GM12878 (cell line): ENCODE measurements around the gene CAMK2G. TPM values are rescaled to one million over a fixed set of nuclear protein-coding genes. Genes with fewer than 3 reads are reported as not detected.

Experiments used
- ATAC-seq: fragments of 200-7000 bp; cut with Tn5 transposase; 3 replicates; pipeline ENCODE4 v1.9.1; 2020; ENCODE audit warnings: mild to moderate bottlenecking, moderate library complexity
- BruUV-seq: library from RNA; stranded (reverse); fragments of 400-500 nt; replicated peaks from 2 replicates; lab custom pipeline; 2021; lab: Mats Ljungman, UMichigan
- CTCF ChIA-PET: fragments of 300-600 bp; sonication (Branson Sonifier 250); formaldehyde crosslinking; extraction: SDS; loops from one replicate; lab custom pipeline; 2021; ENCODE audit warnings: inconsistent platforms; lab: Yijun Ruan, JAX
- POLR2A ChIA-PET: fragments of 350-600 bp; formaldehyde crosslinking; extraction: SDS; loops from one replicate; lab custom pipeline; 2021; ENCODE audit warnings: inconsistent platforms; lab: Charles Lee
- RAD21 ChIA-PET: fragments of 300-600 bp; sonication (Branson Sonifier 250); formaldehyde crosslinking; loops from one replicate; lab custom pipeline; 2023; ENCODE audit warnings: antibody characterized with exemption; ENCODE audit not compliant: unreplicated experiment; lab: Charles Lee
- SMC1A ChIA-PET: fragments of 300-600 bp; sonication (Branson Sonifier 250); formaldehyde crosslinking; loops from one replicate; lab custom pipeline; 2023; ENCODE audit not compliant: unreplicated experiment, uncharacterized antibody; lab: Charles Lee
- DNase-seq: peaks from one replicate; pipeline ENCODE4 v3.0.0-alpha.2; 2011; ENCODE audit warnings: low read depth, low spot score
- FAIRE-seq: peaks from 3 replicates; lab custom pipeline; 2011; peaks lifted over from hg19 to GRCh38; lab: Jason Lieb, UNC
- H2AFZ ChIP-seq: 2 replicates; pipeline ENCODE4 v1.6.0; 2011; ENCODE audit warnings: low read depth, low read length, control low read depth; ENCODE audit not compliant: control insufficient read depth
- H3K27ac ChIP-seq: 2 replicates; pipeline ENCODE4 v1.5.1; 2011; ENCODE audit warnings: control low read depth; ENCODE audit not compliant: control insufficient read depth, insufficient read depth
- H3K27me3 ChIP-seq, 2 experiments: replicated peaks in 1 of 2; 2 replicates each; pipeline versions ENCODE4 v1.6.0 to v1.6.1; 2011; ENCODE audit warnings: low read length in 1 of 2; ENCODE audit not compliant: control insufficient read depth in 2 of 2, insufficient read depth in 2 of 2
- H3K36me3 ChIP-seq, 2 experiments: 2 replicates each; pipeline ENCODE4 v1.5.1; 2011; ENCODE audit warnings: low read length in 1 of 2; ENCODE audit not compliant: control insufficient read depth in 2 of 2, insufficient read depth in 2 of 2
- H3K4me1 ChIP-seq: 2 replicates; pipeline ENCODE4 v1.6.1; 2011; ENCODE audit warnings: mild to moderate bottlenecking, low read length, moderate library complexity, mixed read lengths; ENCODE audit not compliant: control insufficient read depth, insufficient read depth
- H3K4me2 ChIP-seq: 2 replicates; pipeline ENCODE4 v1.6.0; 2011; ENCODE audit warnings: control low read depth; ENCODE audit not compliant: control insufficient read depth, insufficient read depth
- H3K4me3 ChIP-seq: fragments of 200-600 bp; sonication (generic); 2 replicates; pipeline ENCODE4 v1.5.1; 2016
- H3K79me2 ChIP-seq: 2 replicates; pipeline ENCODE4 v1.6.0; 2011; ENCODE audit warnings: low read length; ENCODE audit not compliant: control insufficient read depth, insufficient read depth
- H3K9ac ChIP-seq: 2 replicates; pipeline ENCODE4 v1.8.0; 2011; ENCODE audit warnings: low read length, control low read depth, mixed read lengths; ENCODE audit not compliant: control insufficient read depth, insufficient read depth
- H3K9me3 ChIP-seq: replicated peaks from 3 replicates; pipeline ENCODE4 v1.5.1; 2011; ENCODE audit warnings: mild to moderate bottlenecking, low read length; ENCODE audit not compliant: control insufficient read depth, insufficient read depth
- H4K20me1 ChIP-seq: 2 replicates; pipeline ENCODE4 v1.6.0; 2011; ENCODE audit not compliant: control insufficient read depth, insufficient read depth
- CBFB ChIP-seq: IDR thresholded peaks from 2 replicates; pipeline ENCODE4 v1.6.1; 2016; ENCODE audit warnings: antibody characterized with exemption, low read depth
- CEBPB ChIP-seq, 2 experiments: fragments of 150-350 bp in 1 of 2; IDR thresholded peaks; 2 replicates each; pipeline ENCODE4 v1.6.1; 2012 to 2014; ENCODE audit warnings: low read depth in 2 of 2, low read length in 2 of 2, borderline replicate concordance in 1 of 2, inconsistent platforms in 1 of 2
- IKZF2 ChIP-seq, 2 experiments: fragments of 450-650 bp; IDR thresholded peaks; 2 replicates each; pipeline ENCODE4 v1.6.1; 2017; ENCODE audit warnings: mild to moderate bottlenecking in 2 of 2, moderate library complexity in 2 of 2
- NR2C1 ChIP-seq: fragments of 450-650 bp; IDR thresholded peaks from 2 replicates; pipeline ENCODE4 v1.6.1; 2017; ENCODE audit warnings: antibody characterized with exemption, mild to moderate bottlenecking, moderate library complexity
- ZBED1 ChIP-seq: IDR thresholded peaks from 2 replicates; pipeline ENCODE4 v1.6.1; 2016; ENCODE audit warnings: borderline replicate concordance
- WGBS: methylation state at CpG from one replicate; pipeline ENCODE4 v1.1.6; 2016; ENCODE audit warnings: low lambda C conversion rate; ENCODE audit not compliant: insufficient replicate concordance, insufficient coverage; ENCODE audit errors: missing lambda C conversion rate; 5-methylcytosine and 5-hydroxymethylcytosine counted together
- in situ Hi-C: fragments of 300-500 bp; cut with MboI; formaldehyde crosslinking; loops from 9 replicates; pipeline ENCODE4 v1.14.3; 2018; ENCODE audit warnings: mixed read lengths
- intact Hi-C: fragments of 100-400 bp; cut with micrococcal nuclease; formaldehyde crosslinking; loops from one replicate; pipeline ENCODE4 v1.14.2; 2022; ENCODE audit not compliant: unreplicated experiment
- polyA plus RNA-seq, 11 experiments: library from polyadenylated mRNA; depleted of rRNA in 4 of 11; unstranded in 6 of 11; stranded (reverse) in 5 of 11; fragments of >200 nt; fragmentation: Nextera tagmentation in 4 of 11; fragmentation: Illumina TruSeq in 1 of 11; extraction: Ambion mirVana in 4 of 11; extraction: Trizol in 1 of 11; gene quantifications; 1 replicate in 1 of 11; 2 replicates in 10 of 11; pipeline versions ENCODE4 v1.2.1 to v1.2.3, GENCODE V29; 2011 to 2016; ENCODE audit warnings: inconsistent platforms in 2 of 11, missing spikeins in 2 of 11, low read depth in 1 of 11
- total RNA-seq, 4 experiments: library from RNA; depleted of rRNA in 3 of 4; stranded (reverse); fragments of >200 nt in 3 of 4; fragmentation: Illumina TruSeq in 1 of 4; extraction: Trizol in 1 of 4; gene quantifications; 2 replicates each; pipeline versions ENCODE4 v1.2.1 to v1.2.3, GENCODE V29; 2013 to 2021
- TF ChIP-seq, protein P1 (sequence below): fragments of 450-650 bp; IDR thresholded peaks from 2 replicates; pipeline ENCODE4 v1.6.1; 2016; ENCODE audit warnings: mild to moderate bottlenecking, moderate library complexity, borderline replicate concordance

The CAMK2G gene
- total and polyA plus RNA-seq, 10 of the 15 experiments (the other 5 are each of a cell fraction or from before 2014, with no cell fraction given): 5.5 to 24.3 (median 16.9) TPM

DNA sequence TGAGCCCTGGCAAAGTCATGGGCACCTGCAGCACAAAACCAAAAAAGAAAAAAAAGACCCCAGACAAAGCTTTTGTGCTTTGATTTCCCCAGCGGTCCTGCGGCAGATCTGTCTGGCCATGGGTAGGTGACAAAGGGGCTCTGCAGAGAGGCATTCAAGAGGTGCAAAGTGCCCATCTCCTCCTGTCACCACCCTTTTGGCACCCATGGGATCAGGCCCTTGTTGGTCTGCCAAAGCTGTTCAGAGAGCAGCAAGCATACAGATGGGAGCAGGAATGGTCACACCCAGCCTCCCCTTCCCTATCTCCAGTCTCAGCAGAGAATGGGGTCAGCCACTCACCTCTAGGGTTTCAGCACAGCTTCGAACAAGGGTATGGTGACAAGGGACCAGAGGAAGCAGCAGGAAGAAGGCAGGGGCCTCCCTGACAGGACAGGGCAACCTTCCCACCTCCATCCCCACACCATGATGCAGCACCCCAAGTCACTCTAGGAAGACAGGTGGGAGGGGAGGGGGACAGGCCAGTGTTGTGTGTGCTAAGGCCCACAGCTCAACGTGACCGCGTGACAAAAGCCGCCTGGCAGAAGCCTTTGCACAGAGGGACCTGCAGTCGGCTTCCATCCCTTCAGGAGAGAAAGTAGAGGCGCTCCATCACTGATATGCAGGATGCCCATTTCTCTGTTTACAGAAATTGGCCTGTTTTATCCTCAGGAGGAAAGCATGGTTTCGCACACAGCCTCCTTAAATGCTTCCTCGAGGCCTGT, 6.3 kb downstream of the CAMK2G start:
- no TSS peak for BruUV-seq
- Histone ChIP-seq H3K9me3 (no peaks in the 10 kb centered on the region), H3K4me1 (peaks cover 26% of the 10 kb centered on the region), H3K4me2 (no peak overlapping the region), H3K36me3 (peaks cover 0 to 2% of the 10 kb centered on the region in 2 experiments; a peak in 3 of 4 replicates), H3K27me3 (no peaks in the 10 kb centered on the region), H4K20me1 (no peaks in the 10 kb centered on the region), H2AFZ (no peak overlapping the region), H3K27ac (no peak overlapping the region), H3K9ac (no peak overlapping the region), H3K79me2 (peaks cover 5% of the 10 kb centered on the region), H3K4me3 (no peak overlapping the region)
- no peak for ATAC-seq
- in situ Hi-C loops: no loop called here
- no peak for DNase-seq
- RAD21 ChIA-PET: interaction anchor here (1.2 to 12.8 kb wide), 2 partner anchors 9 to 85 kb away, joined by 3 to 149 read pairs; partner anchors contain the start of gene CAMK2G
- TF ChIP-seq CEBPB (IDR thresholded peaks at IDR 0.05; ENCODE audit: borderline replicate concordance in 1 of 2, low read depth in 2 of 2, low read length in 2 of 2) (no peak), NR2C1 (no peak)
- intact Hi-C loops: no loop called here
- FAIRE-seq: no peak
- POLR2A ChIA-PET: interaction anchor here (1.3 kb wide), 1 partner anchor 58 kb away, joined by 3 read pairs; no protein-coding TSS in a partner anchor
- SMC1A ChIA-PET: interaction anchor here (0.9 to 7.6 kb wide), 2 partner anchors 11 to 18 kb away, joined by 3 to 58 read pairs; no protein-coding TSS in a partner anchor
- CTCF ChIA-PET: interaction anchor here (1.1 to 3.0 kb wide), 3 partner anchors 11 to 72 kb away, joined by 3 to 10 read pairs (median 4); no protein-coding TSS in a partner anchor
- 90% methylated on average over 11 of the region's 11 CpGs for WGBS

- Histone ChIP-seq H3K9ac (no peak overlapping the region), H3K36me3 (peaks cover 0 to 2% of the 10 kb centered on the region in 2 experiments; a peak in 3 of 4 replicates), H3K4me2 (no peak overlapping the region), H3K79me2 (peaks cover 3% of the 10 kb centered on the region), H2AFZ (no peak overlapping the region), H4K20me1 (no peaks in the 10 kb centered on the region), H3K27ac (no peak overlapping the region), H3K4me3 (no peak overlapping the region), H3K27me3 (no peaks in the 10 kb centered on the region), H3K4me1 (peaks cover 24% of the 10 kb centered on the region), H3K9me3 (no peaks in the 10 kb centered on the region)
- ChIA-PET POLR2A (interaction anchor here (1.3 to 2.7 kb wide), 2 partner anchors 8 to 57 kb away, joined by 3 to 17 read pairs; partner anchors contain the start of gene CAMK2G), RAD21 (interaction anchor here (1.2 to 12.8 kb wide), 2 partner anchors 10 to 84 kb away, joined by 3 to 149 read pairs; partner anchors contain the start of gene CAMK2G), SMC1A (interaction anchor here (0.9 to 7.6 kb wide), 3 partner anchors 10 to 17 kb away, joined by 3 to 58 read pairs (median 8); no protein-coding TSS in a partner anchor), CTCF (interaction anchor here (1.1 to 4.4 kb wide), 3 partner anchors 11 to 18 kb away, joined by 3 to 28 read pairs (median 4); no protein-coding TSS in a partner anchor)
- no peak for ATAC-seq
- WGBS: 92% methylated on average over 10 of the region's 10 CpGs
- DNase-seq: no peak
- BruUV-seq: no TSS peak
- in situ Hi-C loops: no loop called here
- intact Hi-C loops: no loop called here
- no peak for TF ChIP-seq IKZF2 (IDR thresholded peaks at IDR 0.05)
- no peak for TF ChIP-seq CBFB
- TF ChIP-seq, protein P1, sequence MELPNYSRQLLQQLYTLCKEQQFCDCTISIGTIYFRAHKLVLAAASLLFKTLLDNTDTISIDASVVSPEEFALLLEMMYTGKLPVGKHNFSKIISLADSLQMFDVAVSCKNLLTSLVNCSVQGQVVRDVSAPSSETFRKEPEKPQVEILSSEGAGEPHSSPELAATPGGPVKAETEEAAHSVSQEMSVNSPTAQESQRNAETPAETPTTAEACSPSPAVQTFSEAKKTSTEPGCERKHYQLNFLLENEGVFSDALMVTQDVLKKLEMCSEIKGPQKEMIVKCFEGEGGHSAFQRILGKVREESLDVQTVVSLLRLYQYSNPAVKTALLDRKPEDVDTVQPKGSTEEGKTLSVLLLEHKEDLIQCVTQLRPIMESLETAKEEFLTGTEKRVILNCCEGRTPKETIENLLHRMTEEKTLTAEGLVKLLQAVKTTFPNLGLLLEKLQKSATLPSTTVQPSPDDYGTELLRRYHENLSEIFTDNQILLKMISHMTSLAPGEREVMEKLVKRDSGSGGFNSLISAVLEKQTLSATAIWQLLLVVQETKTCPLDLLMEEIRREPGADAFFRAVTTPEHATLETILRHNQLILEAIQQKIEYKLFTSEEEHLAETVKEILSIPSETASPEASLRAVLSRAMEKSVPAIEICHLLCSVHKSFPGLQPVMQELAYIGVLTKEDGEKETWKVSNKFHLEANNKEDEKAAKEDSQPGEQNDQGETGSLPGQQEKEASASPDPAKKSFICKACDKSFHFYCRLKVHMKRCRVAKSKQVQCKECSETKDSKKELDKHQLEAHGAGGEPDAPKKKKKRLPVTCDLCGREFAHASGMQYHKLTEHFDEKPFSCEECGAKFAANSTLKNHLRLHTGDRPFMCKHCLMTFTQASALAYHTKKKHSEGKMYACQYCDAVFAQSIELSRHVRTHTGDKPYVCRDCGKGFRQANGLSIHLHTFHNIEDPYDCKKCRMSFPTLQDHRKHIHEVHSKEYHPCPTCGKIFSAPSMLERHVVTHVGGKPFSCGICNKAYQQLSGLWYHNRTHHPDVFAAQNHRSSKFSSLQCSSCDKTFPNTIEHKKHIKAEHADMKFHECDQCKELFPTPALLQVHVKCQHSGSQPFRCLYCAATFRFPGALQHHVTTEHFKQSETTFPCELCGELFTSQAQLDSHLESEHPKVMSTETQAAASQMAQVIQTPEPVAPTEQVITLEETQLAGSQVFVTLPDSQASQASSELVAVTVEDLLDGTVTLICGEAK: no peak
- no peak for TF ChIP-seq ZBED1
- no peak for FAIRE-seq
Measured at GRCh38 chr10:73867126-73867807, 7.1 kb downstream of the CAMK2G start.
